ENCODE results near the gene CCDC92. TPM values are rescaled to one million over a fixed set of nuclear protein-coding genes. Genes with fewer than 3 reads are reported as not detected.

The CCDC92 gene
- total and polyA plus RNA-seq, 2 of the 13 experiments (the other 11 are each of a cell fraction or from before 2014, with no cell fraction given), result 5.4 to 14.7 TPM

DNA sequence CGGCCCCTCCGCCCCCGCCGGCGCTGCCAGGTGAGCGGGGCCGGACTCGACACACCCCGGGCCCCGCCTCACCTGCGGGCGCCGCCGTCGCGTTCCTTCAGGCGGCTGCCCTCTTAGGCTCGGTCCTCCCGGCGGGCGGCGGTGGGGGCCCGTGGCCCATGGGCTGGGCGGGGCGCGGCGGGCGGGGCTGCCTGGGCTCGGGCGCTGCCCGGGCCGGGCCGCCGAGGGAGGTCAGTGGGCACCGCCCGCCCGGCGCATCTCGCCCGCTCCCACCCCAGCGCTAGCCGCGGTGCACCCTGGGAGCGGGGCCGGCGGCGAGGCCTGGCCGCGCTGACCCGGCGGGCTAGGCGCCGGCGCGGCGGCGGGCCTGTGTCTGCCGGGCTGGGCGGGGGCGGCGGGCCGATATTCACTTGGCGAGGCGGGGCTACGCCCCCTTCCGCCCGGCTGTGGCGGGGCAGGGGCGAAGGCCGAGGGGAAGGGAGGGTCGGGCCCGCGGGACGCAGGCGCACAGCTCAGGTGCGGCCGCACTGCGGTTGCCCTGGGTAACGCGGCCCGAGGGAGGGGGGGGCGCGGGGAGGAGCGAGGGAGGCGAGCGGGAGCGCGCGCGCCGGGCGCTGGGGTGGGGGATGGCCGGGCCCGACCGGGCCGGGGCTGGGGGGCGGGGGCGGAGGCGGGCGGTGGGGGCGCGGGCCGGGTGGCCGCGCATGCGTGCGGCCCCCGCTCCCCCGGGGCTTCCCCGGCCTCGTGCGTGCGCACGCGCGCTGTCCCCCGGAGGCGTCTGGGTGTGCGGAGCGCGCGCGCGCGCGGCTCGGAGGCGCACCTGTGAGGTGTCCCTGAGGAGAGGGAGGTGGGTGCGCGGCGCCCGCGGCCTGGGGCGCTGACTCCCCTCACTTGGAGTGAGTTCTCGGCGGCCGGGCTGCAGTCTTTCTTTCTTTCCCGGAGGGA is at the start of gene CCDC92, which contains the start of gene ZNF664 (continued):
- no peak for TF ChIP-seq ZNF770 (CRISPR knock-in tag; IDR thresholded peaks at IDR 0.05)
- TF ChIP-seq PHB2 (IDR thresholded peaks at IDR 0.05; ENCODE audit: partially characterized antibody), result no peak
- no peak for TF ChIP-seq ZNF12 (CRISPR knock-in tag; IDR thresholded peaks at IDR 0.05)
- no peak for TF ChIP-seq ESRRA (CRISPR knock-in tag; IDR thresholded peaks at IDR 0.05; ENCODE audit: low read depth)
- TF ChIP-seq, protein P1, sequence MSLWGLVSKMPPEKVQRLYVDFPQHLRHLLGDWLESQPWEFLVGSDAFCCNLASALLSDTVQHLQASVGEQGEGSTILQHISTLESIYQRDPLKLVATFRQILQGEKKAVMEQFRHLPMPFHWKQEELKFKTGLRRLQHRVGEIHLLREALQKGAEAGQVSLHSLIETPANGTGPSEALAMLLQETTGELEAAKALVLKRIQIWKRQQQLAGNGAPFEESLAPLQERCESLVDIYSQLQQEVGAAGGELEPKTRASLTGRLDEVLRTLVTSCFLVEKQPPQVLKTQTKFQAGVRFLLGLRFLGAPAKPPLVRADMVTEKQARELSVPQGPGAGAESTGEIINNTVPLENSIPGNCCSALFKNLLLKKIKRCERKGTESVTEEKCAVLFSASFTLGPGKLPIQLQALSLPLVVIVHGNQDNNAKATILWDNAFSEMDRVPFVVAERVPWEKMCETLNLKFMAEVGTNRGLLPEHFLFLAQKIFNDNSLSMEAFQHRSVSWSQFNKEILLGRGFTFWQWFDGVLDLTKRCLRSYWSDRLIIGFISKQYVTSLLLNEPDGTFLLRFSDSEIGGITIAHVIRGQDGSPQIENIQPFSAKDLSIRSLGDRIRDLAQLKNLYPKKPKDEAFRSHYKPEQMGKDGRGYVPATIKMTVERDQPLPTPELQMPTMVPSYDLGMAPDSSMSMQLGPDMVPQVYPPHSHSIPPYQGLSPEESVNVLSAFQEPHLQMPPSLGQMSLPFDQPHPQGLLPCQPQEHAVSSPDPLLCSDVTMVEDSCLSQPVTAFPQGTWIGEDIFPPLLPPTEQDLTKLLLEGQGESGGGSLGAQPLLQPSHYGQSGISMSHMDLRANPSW (CRISPR knock-in tag; IDR thresholded peaks at IDR 0.05; ENCODE audit: borderline replicate concordance), result no peak
- no peak for TF ChIP-seq ZNF766 (CRISPR knock-in tag; IDR thresholded peaks at IDR 0.05; ENCODE audit: borderline replicate concordance)
- no peak for TF ChIP-seq REXO4 (CRISPR knock-in tag; IDR thresholded peaks at IDR 0.05; ENCODE audit: borderline replicate concordance)
- no peak for TF ChIP-seq FIP1L1 (IDR thresholded peaks at IDR 0.05; ENCODE audit: borderline replicate concordance, insufficient read depth, low read depth, low read length)
- no peak for TF ChIP-seq YEATS2 (CRISPR knock-in tag; IDR thresholded peaks at IDR 0.05; ENCODE audit: borderline replicate concordance)
- no peak for TF ChIP-seq KDM5A (IDR thresholded peaks at IDR 0.05; ENCODE audit: borderline replicate concordance, low read length)
- TF ChIP-seq SRSF4 (IDR thresholded peaks at IDR 0.05; ENCODE audit: low read depth, low read length, poor library complexity, severe bottlenecking), result no peak
- TF ChIP-seq, protein P2, sequence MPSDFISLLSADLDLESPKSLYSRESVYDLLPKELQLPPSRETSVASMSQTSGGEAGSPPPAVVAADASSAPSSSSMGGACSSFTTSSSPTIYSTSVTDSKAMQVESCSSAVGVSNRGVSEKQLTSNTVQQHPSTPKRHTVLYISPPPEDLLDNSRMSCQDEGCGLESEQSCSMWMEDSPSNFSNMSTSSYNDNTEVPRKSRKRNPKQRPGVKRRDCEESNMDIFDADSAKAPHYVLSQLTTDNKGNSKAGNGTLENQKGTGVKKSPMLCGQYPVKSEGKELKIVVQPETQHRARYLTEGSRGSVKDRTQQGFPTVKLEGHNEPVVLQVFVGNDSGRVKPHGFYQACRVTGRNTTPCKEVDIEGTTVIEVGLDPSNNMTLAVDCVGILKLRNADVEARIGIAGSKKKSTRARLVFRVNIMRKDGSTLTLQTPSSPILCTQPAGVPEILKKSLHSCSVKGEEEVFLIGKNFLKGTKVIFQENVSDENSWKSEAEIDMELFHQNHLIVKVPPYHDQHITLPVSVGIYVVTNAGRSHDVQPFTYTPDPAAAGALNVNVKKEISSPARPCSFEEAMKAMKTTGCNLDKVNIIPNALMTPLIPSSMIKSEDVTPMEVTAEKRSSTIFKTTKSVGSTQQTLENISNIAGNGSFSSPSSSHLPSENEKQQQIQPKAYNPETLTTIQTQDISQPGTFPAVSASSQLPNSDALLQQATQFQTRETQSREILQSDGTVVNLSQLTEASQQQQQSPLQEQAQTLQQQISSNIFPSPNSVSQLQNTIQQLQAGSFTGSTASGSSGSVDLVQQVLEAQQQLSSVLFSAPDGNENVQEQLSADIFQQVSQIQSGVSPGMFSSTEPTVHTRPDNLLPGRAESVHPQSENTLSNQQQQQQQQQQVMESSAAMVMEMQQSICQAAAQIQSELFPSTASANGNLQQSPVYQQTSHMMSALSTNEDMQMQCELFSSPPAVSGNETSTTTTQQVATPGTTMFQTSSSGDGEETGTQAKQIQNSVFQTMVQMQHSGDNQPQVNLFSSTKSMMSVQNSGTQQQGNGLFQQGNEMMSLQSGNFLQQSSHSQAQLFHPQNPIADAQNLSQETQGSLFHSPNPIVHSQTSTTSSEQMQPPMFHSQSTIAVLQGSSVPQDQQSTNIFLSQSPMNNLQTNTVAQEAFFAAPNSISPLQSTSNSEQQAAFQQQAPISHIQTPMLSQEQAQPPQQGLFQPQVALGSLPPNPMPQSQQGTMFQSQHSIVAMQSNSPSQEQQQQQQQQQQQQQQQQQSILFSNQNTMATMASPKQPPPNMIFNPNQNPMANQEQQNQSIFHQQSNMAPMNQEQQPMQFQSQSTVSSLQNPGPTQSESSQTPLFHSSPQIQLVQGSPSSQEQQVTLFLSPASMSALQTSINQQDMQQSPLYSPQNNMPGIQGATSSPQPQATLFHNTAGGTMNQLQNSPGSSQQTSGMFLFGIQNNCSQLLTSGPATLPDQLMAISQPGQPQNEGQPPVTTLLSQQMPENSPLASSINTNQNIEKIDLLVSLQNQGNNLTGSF (CRISPR knock-in tag; IDR thresholded peaks at IDR 0.05), result no peak
- no peak for TF ChIP-seq ZZZ3 (CRISPR knock-in tag; IDR thresholded peaks at IDR 0.05; ENCODE audit: borderline replicate concordance)
- TF ChIP-seq, protein P3, sequence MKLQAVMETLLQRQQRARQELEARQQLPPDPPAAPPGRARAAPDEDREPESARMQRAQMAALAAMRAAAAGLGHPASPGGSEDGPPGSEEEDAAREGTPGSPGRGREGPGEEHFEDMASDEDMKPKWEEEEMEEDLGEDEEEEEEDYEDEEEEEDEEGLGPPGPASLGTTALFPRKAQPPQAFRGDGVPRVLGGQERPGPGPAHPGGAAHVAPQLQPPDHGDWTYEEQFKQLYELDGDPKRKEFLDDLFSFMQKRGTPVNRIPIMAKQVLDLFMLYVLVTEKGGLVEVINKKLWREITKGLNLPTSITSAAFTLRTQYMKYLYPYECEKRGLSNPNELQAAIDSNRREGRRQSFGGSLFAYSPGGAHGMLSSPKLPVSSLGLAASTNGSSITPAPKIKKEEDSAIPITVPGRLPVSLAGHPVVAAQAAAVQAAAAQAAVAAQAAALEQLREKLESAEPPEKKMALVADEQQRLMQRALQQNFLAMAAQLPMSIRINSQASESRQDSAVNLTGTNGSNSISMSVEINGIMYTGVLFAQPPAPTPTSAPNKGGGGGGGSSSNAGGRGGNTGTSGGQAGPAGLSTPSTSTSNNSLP (IDR thresholded peaks at IDR 0.05; ENCODE audit: low read depth, low read length), result no peak
- TF ChIP-seq, protein P4, sequence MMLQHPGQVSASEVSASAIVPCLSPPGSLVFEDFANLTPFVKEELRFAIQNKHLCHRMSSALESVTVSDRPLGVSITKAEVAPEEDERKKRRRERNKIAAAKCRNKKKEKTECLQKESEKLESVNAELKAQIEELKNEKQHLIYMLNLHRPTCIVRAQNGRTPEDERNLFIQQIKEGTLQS (CRISPR knock-in tag; IDR thresholded peaks at IDR 0.05), result no peak

Measured in HepG2 (cell line).